HG03521 (cell line): ENCODE measurements around the gene SFXN5.

ENCODE experiments used
- ATAC-seq: cut with Tn5 transposase; IDR thresholded peaks from one replicate; pipeline ENCODE4 v1.9.1; 2021; ENCODE audit warnings: mild to moderate bottlenecking, moderate library complexity; ENCODE audit not compliant: unreplicated experiment

The SFXN5 gene

GRCh38 chr2:72981536-72981935 is 90.0 kb downstream of the SFXN5 start:
- no peak for ATAC-seq

- no peak for ATAC-seq
Measured at GRCh38 chr2:72980535-72981217, 90.8 kb downstream of the SFXN5 start.

GRCh38 chr2:72979896-72980295 is 91.6 kb downstream of the SFXN5 start:
- ATAC-seq: no peak

GRCh38 chr2:72975017-72975416 is 96.5 kb downstream of the SFXN5 start:
- no peak for ATAC-seq

- ATAC-seq: no peak
Measured at GRCh38 chr2:72974436-72974754, 97.1 kb downstream of the SFXN5 start.

GRCh38 chr2:72973566-72974435 is 97.7 kb downstream of the SFXN5 start:
- ATAC-seq: no peak

GRCh38 chr2:72973137-72973535 is 98.4 kb downstream of the SFXN5 start:
- no peak for ATAC-seq

- ATAC-seq: no peak
Measured at GRCh38 chr2:72972352-72973136, 99.0 kb downstream of the SFXN5 start.

GRCh38 chr2:72971036-72971435 is 100.5 kb downstream of the SFXN5 start:
- no peak for ATAC-seq

GRCh38 chr2:72969706-72970105 is 101.8 kb downstream of the SFXN5 start:
- ATAC-seq: no peak

GRCh38 chr2:72968286-72968685 is 103.2 kb downstream of the SFXN5 start:
- ATAC-seq: no peak

GRCh38 chr2:72965770-72966450 is 105.6 kb downstream of the SFXN5 start:
- no peak for ATAC-seq

- ATAC-seq: no peak
Measured at GRCh38 chr2:72965016-72965415, 106.5 kb downstream of the SFXN5 start.

GRCh38 chr2:72964146-72964525 is 107.4 kb downstream of the SFXN5 start:
- no peak for ATAC-seq

GRCh38 chr2:72963423-72964145 is 107.9 kb downstream of the SFXN5 start:
- no peak for ATAC-seq

- ATAC-seq: no peak
Measured at GRCh38 chr2:72962911-72963310, 108.6 kb downstream of the SFXN5 start.

- ATAC-seq: no peak
Measured at GRCh38 chr2:72961853-72962468, 109.6 kb downstream of the SFXN5 start.

GRCh38 chr2:72961036-72961720 is 110.3 kb downstream of the SFXN5 start:
- no peak for ATAC-seq
